ENCODE measurements around the gene AMBRA1. TPM values are rescaled to one million over a fixed set of nuclear protein-coding genes. Genes with fewer than 3 reads are reported as not detected.

The AMBRA1 gene
- total RNA-seq, 6 donors from 2014 or later = 22.9 to 55.7 (median 33.2) TPM

- 45 to 70% methylated on average over 2 to 3 of the region's 3 CpGs for WGBS, 2 donors
- TF ChIP-seq EP300 (IDR thresholded peaks at IDR 0.05) (no peak), POLR2A (IDR thresholded peaks at IDR 0.05) (no peak), CTCF (IDR thresholded peaks at IDR 0.05) (no peak), POLR2AphosphoS5 (IDR thresholded peaks at IDR 0.05) (no peak)
- Histone ChIP-seq H3K9me3 (no peaks in the 10 kb centered on the region), H3K36me3 (peaks cover 4 to 34% (median 22%) of the 10 kb centered on the region in 4 donors), H3K27ac (no peak overlapping the region), H3K4me3 (no peak overlapping the region), H3K4me1 (peaks cover 0 to 6% (median 3%) of the 10 kb centered on the region in 4 donors), H3K27me3 (no peaks in the 10 kb centered on the region)
- DNase-seq (no peak), ATAC-seq (ENCODE audit: low FRiP score in 2 of 2) (no peak)
Measured at GRCh38 chr11:46435679-46436078, 158.1 kb downstream of the AMBRA1 start.

GRCh38 chr11:46431211-46431610 is 162.6 kb downstream of the AMBRA1 start:
- peaks cover 7 to 61% (median 37%) of the 10 kb centered on the region in 4 donors for H3K36me3 ChIP-seq
- TF ChIP-seq CTCF (IDR thresholded peaks at IDR 0.05) = no peak
- no peak for TF ChIP-seq EP300 (IDR thresholded peaks at IDR 0.05)
- no peak for TF ChIP-seq POLR2A (IDR thresholded peaks at IDR 0.05)
- TF ChIP-seq POLR2AphosphoS5 (IDR thresholded peaks at IDR 0.05) = no peak

GRCh38 chr11:46429717-46430116 is 164.1 kb downstream of the AMBRA1 start:
- WGBS, 2 donors = 89 to 93% methylated on average over 3 of the region's 3 CpGs
- no peaks in the 10 kb centered on the region for H3K9me3 ChIP-seq
- DNase-seq = no peak
- no peak for ATAC-seq (ENCODE audit: low FRiP score in 2 of 2)
- H3K27ac ChIP-seq = no peak overlapping the region
- peaks cover 7 to 63% (median 34%) of the 10 kb centered on the region in 4 donors for H3K36me3 ChIP-seq
- no peak overlapping the region for H3K4me3 ChIP-seq
- no peaks in the 10 kb centered on the region for H3K4me1 ChIP-seq
- no peaks in the 10 kb centered on the region for H3K27me3 ChIP-seq
- TF ChIP-seq CTCF (IDR thresholded peaks at IDR 0.05) = no peak
- TF ChIP-seq POLR2A (IDR thresholded peaks at IDR 0.05) = no peak
- no peak for TF ChIP-seq EP300 (IDR thresholded peaks at IDR 0.05)
- TF ChIP-seq POLR2AphosphoS5 (IDR thresholded peaks at IDR 0.05) = no peak

More at GRCh38 chr11:46431211-46431610, 162.6 kb downstream of the AMBRA1 start:
- H3K4me3 ChIP-seq = no peak overlapping the region
- H3K27me3 ChIP-seq = no peaks in the 10 kb centered on the region
- H3K27ac ChIP-seq = no peak overlapping the region
- ATAC-seq (ENCODE audit: low FRiP score in 2 of 2) = no peak
- no peaks in the 10 kb centered on the region for H3K9me3 ChIP-seq
- H3K4me1 ChIP-seq = no peaks in the 10 kb centered on the region
- DNase-seq = no peak

- TF ChIP-seq POLR2A (IDR thresholded peaks at IDR 0.05) = no peak
- TF ChIP-seq CTCF (IDR thresholded peaks at IDR 0.05) = no peak
- peaks cover 4 to 48% (median 20%) of the 10 kb centered on the region in 4 donors for H3K36me3 ChIP-seq
Measured at GRCh38 chr11:46427364-46427763, 166.5 kb downstream of the AMBRA1 start.

GRCh38 chr11:46426233-46426991 is 167.4 kb downstream of the AMBRA1 start:
- Histone ChIP-seq H3K4me3 (no peak overlapping the region), H3K9me3 (no peaks in the 10 kb centered on the region), H3K36me3 (peaks cover 4 to 51% (median 23%) of the 10 kb centered on the region in 4 donors), H3K4me1 (no peaks in the 10 kb centered on the region), H3K27ac (no peak overlapping the region), H3K27me3 (no peaks in the 10 kb centered on the region)
- no peak for TF ChIP-seq EP300 (IDR thresholded peaks at IDR 0.05)
- no peak for DNase-seq
- ATAC-seq (ENCODE audit: low FRiP score in 2 of 2) = no peak
- 89 to 93% methylated on average over 4 of the region's 4 CpGs for WGBS, 2 donors

More at GRCh38 chr11:46427364-46427763, 166.5 kb downstream of the AMBRA1 start:
- 90 to 95% methylated on average over 9 of the region's 9 CpGs for WGBS, 2 donors
- DNase-seq = no peak
- H3K27me3 ChIP-seq = no peaks in the 10 kb centered on the region
- H3K4me3 ChIP-seq = no peak overlapping the region
- no peaks in the 10 kb centered on the region for H3K9me3 ChIP-seq
- H3K4me1 ChIP-seq = no peaks in the 10 kb centered on the region
- ATAC-seq (ENCODE audit: low FRiP score in 2 of 2) = no peak
- H3K27ac ChIP-seq = no peak overlapping the region

Measured in upper lobe of left lung (tissue), 6 donors.